Activated CD4-positive, alpha-beta T cell treated with anti-CD3 and anti-CD28 coated beads for 24 hours (primary cell): ENCODE measurements around the gene CD37.
"Not testable (repeated sequence)": the region's sequence is repeated elsewhere in the genome, so short reads cannot be mapped to it uniquely, and the experiment has no call there.

Source experiments
- DNase-seq, 2 donors: peaks; one replicate each; pipeline ENCODE4 v3.0.0-alpha.2; 2020; ENCODE audit warnings: low read depth in 2 of 2

CD37 gene

DNA sequence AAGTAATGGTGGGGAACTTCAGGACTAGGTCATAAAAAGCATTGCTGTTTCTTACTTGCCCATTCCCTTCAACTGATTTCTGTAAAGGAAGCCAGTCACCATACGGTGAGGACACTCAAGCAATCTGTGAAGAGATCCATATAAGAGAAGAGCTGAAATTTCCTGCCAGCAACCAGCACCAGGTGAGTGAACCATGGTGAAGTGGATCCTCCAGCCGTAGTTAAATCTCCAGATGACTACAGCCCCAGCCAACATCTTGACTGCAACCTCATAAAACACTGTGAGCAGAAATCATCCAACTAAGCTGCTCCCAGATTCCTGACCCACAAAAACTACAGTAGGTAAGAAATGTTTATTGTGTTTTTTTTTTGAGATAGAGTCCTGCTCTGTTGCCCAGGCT lies 6.5 kb upstream of the CD37 start:
- no peak for DNase-seq

- DNase-seq = not testable (repeated sequence)
Measured at GRCh38 chr19:49331187-49331586, 4.0 kb upstream of the CD37 start.

DNA sequence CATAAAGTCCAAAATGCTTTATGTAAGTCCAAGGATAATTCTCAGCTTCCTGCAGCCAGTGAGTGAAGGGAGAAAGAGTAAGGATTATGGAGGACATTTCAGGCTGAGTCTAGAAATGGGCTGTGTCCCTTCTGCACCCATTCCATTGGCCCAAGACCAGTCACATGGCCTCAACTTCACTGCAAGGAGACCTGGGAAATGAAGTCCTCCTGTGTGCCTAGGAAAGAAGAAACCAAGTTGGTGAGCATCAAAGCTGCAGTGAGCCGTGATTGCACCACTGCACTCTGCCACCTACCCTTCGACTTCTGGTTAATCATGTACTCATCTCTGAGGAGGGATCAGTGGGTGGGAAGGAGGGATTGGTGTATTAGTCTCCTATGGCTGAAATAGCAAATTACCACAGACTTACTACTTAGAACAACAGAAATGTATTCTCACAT lies 3.6 kb upstream of the CD37 start:
- DNase-seq = peak; percentile 25 to 41

GRCh38 chr19:49332691-49333417 lies 2.4 kb upstream of the CD37 start:
- not testable (repeated sequence) for DNase-seq

DNA sequence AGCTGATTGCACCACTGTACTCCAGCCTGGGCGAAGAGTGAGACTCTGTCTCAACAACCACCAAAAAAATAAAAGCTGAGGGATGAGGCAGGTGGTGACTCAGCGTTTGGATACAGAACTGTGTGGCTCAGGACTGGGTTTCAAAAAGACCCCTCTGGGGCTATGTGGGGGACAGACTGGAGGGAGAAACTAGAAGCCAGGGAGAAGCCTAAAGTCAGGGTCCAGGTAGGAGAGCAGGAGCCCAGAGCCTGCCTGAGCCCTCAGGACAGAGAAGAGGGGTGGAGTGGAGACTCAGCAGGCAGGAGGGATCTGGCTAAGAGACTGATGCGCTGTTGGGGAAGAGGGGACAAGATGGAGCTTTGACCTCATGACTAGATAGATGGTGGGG lies 1.8 kb upstream of the CD37 start:
- no peak for DNase-seq

DNA sequence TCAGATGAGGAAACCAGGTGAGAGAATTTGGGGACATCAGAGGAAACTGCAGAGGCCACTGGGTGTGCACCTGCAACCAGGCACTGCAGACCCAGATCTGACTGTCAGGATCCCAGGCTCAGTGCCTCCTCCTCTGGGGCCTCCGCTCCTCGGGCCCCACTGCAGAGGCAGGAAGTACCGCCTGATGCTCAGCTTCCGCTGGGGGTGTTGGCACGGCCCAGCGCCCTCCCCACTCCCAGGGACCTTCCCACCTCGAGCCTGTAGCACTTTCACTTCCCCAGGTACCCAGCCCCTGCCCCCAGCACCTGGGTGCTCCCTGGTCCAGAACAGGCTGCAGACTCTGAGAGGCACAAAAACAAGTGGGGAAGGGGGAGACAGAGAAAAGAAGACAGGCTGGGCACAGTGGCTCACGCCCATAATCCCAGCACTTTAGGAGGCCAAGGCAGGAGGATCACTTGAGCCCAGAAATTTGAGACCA lies 1.4 kb upstream of the CD37 start:
- DNase-seq = peak; percentile 39 to 48

- no peak for DNase-seq
Measured at GRCh38 chr19:49335784-49336481, 727 bp downstream of the CD37 start.

GRCh38 chr19:49336482-49337266 lies 1.5 kb downstream of the CD37 start:
- DNase-seq = no peak

DNA sequence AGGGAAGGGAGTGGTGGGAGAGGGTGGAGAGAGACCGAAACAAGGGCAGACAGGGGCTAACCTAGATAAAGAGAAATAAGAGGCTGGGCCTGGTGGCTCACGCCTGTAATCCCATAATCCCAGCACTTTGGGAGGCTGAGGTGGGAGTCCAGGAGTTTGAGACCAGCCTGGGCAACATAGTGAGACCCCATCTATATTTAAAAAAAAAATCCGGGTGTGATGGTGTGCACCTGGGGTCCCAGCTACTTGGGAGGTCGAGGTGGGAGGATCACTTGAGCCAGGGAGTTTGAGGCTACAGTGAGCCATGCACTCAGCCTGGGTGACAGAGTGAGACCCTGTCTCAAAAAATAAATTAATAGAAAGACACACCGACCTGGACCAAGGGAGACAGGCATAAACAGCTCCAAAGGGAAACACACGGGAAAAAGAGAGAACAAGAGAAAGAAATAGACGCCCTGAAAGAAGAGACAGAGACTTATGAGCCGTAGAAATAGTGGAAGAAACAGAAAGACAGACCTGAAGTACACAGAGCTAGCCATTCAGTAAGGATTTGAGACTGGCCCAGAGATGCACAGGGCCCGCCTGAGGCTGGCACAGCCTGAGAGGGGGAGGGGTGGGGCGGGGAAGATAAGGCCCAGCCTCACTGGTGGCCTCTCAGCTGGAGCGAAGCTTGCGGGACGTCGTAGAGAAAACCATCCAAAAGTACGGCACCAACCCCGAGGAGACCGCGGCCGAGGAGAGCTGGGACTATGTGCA lies 2.2 kb downstream of the CD37 start:
- DNase-seq = no peak

GRCh38 chr19:49338023-49338677 lies 2.9 kb downstream of the CD37 start:
- DNase-seq = no peak

GRCh38 chr19:49338691-49339300 lies 3.6 kb downstream of the CD37 start:
- DNase-seq = no peak

GRCh38 chr19:49339301-49340068 lies 4.3 kb downstream of the CD37 start:
- no peak for DNase-seq

DNA sequence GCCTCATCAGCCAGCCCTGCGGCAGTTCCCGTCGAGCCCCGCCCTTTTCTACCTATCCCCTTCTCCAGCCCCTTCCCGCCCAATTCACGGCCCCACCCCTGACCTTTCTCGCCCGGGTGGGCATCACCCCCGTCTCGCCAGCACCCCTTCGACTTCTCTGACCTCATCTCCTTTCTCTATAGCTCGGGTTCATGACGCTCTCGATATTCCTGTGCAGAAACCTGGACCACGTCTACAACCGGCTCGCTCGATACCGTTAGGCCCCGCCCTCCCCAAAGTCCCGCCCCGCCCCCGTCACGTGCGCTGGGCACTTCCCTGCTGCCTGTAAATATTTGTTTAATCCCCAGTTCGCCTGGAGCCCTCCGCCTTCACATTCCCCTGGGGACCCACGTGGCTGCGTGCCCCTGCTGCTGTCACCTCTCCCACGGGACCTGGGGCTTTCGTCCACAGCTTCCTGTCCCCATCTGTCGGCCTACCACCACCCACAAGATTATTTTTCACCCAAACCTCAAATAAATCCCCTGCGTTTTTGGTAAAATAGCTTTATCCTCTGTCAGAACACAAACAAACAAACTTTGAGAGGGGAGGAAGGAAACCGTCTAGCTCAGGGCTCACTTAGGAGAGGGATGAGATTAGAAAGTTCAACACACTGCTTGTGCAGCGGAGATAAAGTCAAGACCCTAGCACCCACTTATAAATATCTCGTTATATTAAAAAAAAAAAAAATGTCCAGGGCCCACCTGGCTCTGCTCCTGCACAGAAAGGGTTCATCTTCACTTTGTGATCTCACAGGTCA lies 5.1 kb downstream of the CD37 start:
- no peak for DNase-seq

- no peak for DNase-seq
Measured at GRCh38 chr19:49340865-49341718, 5.9 kb downstream of the CD37 start.

GRCh38 chr19:49342291-49342721 lies 7.1 kb downstream of the CD37 start:
- no peak for DNase-seq

DNA sequence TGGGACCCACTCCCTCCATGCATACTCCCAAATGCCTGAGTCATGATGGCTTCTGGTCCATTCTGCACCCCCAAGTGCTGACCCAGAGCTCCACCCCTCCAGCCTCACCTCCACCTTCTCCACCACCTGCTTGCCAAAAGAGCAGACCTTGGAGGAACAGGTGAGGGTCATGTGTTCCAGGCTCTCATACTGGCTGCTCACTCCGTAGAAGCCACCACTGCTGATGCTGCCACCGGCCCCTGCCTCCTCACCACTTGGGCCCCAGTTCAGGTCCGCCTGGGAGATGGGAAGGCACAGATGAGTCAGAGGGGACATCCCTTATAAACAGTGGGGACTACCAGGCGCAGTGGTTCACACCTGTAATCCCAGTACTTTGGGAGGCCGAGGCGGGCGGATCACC lies 7.9 kb downstream of the CD37 start:
- DNase-seq = no peak

DNA sequence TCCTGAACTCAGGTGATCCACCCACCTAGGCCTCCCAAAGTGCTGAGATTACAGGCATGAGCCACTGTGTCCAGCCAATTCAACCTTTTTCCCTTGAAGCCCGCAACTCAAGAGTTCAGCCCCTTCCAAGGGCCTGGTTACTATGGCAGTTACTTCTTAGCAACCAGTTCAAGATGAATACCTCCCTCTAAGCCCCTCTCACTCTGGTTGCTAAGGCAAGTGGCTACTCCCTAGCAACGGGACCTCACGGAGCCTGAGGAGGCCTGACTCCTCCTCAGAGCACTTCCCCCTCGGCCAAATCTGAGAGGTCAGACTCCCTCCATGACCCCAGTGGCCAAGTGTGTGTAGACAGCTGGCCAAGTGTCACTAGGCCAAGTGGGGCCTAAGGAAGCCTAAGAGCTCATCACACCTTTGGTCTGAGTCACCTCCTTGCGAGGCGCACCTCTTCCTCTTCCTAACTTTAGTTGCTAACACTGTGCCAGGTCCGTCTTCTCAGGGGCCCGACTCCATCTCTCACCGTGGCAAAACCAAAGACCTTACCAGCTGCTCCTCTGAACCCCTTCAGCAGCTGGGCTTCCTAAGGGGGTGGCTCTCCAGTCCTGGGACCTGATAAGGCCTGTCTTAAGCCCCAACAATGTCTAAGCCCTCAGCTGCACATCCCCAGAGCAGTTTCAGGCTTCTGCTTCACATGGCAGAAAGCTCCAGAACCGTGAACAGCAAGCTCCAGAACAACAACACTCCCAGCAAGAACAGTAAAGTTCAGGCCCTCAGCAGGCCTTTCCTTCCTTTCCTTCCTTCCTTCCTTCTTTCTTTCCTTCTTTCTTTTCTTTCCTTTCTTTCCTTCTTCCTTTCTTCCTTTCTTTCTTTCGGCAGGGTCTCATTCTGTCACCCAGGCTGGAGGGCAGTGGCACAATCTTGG lies 9.6 kb downstream of the CD37 start:
- DNase-seq = no peak
